HG02938 (cell line): ENCODE data around the gene HIKESHI.

Experiments used
- ATAC-seq: cut with Tn5 transposase; IDR thresholded peaks from one replicate; pipeline ENCODE4 v1.9.1; 2021; ENCODE audit warnings: mild to moderate bottlenecking, moderate library complexity; ENCODE audit not compliant: unreplicated experiment

The HIKESHI gene

GRCh38 chr11:86374069-86374468, 72.0 kb downstream of the HIKESHI start:
- no peak for ATAC-seq

- ATAC-seq, result no peak
Measured at GRCh38 chr11:86374586-86374985, 72.5 kb downstream of the HIKESHI start, which contains the start of gene CCDC81. Gene CCDC81, plus strand, starts transcription at chr11:86374887. Its CDS starts 277 bp downstream, at chr11:86375164.

- no peak for ATAC-seq
Measured at GRCh38 chr11:86377972-86378371, 75.9 kb downstream of the HIKESHI start.

GRCh38 chr11:86380295-86381059, 78.4 kb downstream of the HIKESHI start:
- no peak for ATAC-seq

GRCh38 chr11:86383041-86383955, 81.3 kb downstream of the HIKESHI start:
- no peak for ATAC-seq

GRCh38 chr11:86386283-86386682, 84.2 kb downstream of the HIKESHI start:
- no peak for ATAC-seq

- no peak for ATAC-seq
Measured at GRCh38 chr11:86386746-86387145, 84.7 kb downstream of the HIKESHI start.

- no peak for ATAC-seq
Measured at GRCh38 chr11:86388198-86388597, 86.2 kb downstream of the HIKESHI start.

- ATAC-seq, result no peak
Measured at GRCh38 chr11:86390487-86390886, 88.4 kb downstream of the HIKESHI start.

- no peak for ATAC-seq
Measured at GRCh38 chr11:86395061-86395551, 93.1 kb downstream of the HIKESHI start.
